Muscle layer of colon (tissue), 2 donors: ENCODE results near the gene NCAPD3.

Experiments used
- H3K27ac ChIP-seq: one replicate; pipeline ENCODE4 v1.7.0; 2013; ENCODE audit warnings: low read depth, mild to moderate bottlenecking, low read length, moderate library complexity
- H3K27me3 ChIP-seq, 2 donors: one replicate each; pipeline ENCODE4 v1.7.0; 2013; ENCODE audit warnings: low read length in 2 of 2, mild to moderate bottlenecking in 2 of 2; ENCODE audit not compliant: insufficient read depth in 2 of 2, control insufficient read depth in 1 of 2
- H3K36me3 ChIP-seq: one replicate; pipeline ENCODE4 v1.7.0; 2013; ENCODE audit warnings: mild to moderate bottlenecking, low read length; ENCODE audit not compliant: insufficient read depth
- H3K4me1 ChIP-seq: one replicate; pipeline ENCODE4 v1.7.0; 2013; ENCODE audit warnings: mild to moderate bottlenecking, low read length; ENCODE audit not compliant: insufficient read depth
- H3K4me3 ChIP-seq, 2 donors: one replicate each; pipeline ENCODE4 v1.7.0; 2013; ENCODE audit warnings: low read length in 2 of 2, low read depth in 1 of 2, mild to moderate bottlenecking in 1 of 2, moderate library complexity in 1 of 2
- H3K9ac ChIP-seq: one replicate; pipeline ENCODE4 v1.7.0; 2013; ENCODE audit warnings: low read length
- H3K9me3 ChIP-seq: one replicate; pipeline ENCODE4 v1.7.0; 2013; ENCODE audit warnings: mild to moderate bottlenecking, low read length
- donor health status: abdominal sarcoma.
- donor health status: Adenocarcinoma of cecum.

The NCAPD3 gene

DNA sequence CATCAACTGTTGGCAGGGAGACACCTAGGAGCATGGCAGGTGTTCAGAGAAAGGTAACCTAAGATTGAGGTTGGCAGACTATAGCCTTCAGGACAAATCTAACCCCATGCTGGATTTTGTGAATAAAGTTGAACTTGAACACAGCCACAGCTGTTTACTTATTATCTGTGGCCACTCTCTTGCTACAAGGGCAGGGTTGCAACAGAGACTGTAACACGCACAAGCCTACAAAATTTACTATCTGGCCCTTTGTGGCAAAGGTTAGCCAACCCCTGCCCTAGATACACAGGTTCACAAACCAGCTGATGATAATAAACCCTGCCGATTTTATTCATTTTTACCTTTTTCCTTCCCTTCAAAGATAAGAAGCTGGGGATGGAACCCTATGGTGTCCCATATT lies 26.9 kb upstream of the NCAPD3 start:
- Histone ChIP-seq H3K27me3 (no peaks in the 10 kb centered on the region), H3K4me3 (no peak overlapping the region), H3K9ac (no peak overlapping the region), H3K36me3 (peaks cover 53% of the 10 kb centered on the region), H3K27ac (no peak overlapping the region), H3K9me3 (no peaks in the 10 kb centered on the region), H3K4me1 (peaks cover 15% of the 10 kb centered on the region)

- Histone ChIP-seq H3K4me3 (no peak overlapping the region), H3K36me3 (peaks cover 57% of the 10 kb centered on the region), H3K27ac (no peak overlapping the region), H3K27me3 (no peaks in the 10 kb centered on the region), H3K9ac (no peak overlapping the region), H3K9me3 (no peaks in the 10 kb centered on the region), H3K4me1 (peaks cover 15% of the 10 kb centered on the region)
These were observed 26.5 kb upstream of the NCAPD3 start for GRCh38 chr11:134250246-134250645.

DNA sequence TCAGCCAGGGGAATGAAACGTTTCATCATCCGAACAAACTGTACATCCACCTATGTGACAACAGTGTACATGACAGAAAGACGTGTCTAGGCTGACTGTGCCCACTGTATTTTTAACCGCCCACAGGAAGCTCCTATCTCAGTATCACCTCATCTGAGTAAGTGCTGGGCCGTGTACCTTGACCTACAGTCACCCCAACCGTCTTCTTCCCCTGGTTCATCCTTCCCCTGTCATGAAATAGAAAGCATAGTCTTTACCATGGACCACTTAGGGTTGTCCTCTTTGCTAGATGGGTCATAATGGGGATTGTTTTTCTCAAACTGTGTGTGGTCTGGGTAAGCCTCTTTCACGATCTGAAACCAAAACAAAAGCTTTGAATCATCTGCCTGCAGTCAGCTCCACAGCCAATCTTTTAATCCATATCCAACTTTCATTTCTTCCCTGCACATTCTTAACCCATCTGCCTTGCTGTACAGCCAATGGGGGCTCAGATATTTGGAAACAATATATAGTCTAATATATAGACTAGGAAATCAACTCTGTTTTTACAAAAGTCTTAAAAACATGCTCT lies 25.2 kb upstream of the NCAPD3 start:
- no peak overlapping the region for H3K4me3 ChIP-seq

GRCh38 chr11:134246678-134247077 lies 22.9 kb upstream of the NCAPD3 start:
- Histone ChIP-seq H3K9me3 (no peaks in the 10 kb centered on the region), H3K36me3 (peaks cover 90% of the 10 kb centered on the region), H3K27me3 (no peaks in the 10 kb centered on the region), H3K9ac (no peak overlapping the region), H3K27ac (no peak overlapping the region), H3K4me3 (no peak overlapping the region), H3K4me1 (peaks cover 3% of the 10 kb centered on the region)

More for the DNA sequence above, 25.2 kb upstream of the NCAPD3 start:
- Histone ChIP-seq H3K27me3 (no peaks in the 10 kb centered on the region), H3K9ac (no peak overlapping the region), H3K4me1 (peaks cover 10% of the 10 kb centered on the region), H3K9me3 (no peaks in the 10 kb centered on the region), H3K27ac (no peak overlapping the region), H3K36me3 (peaks cover 68% of the 10 kb centered on the region)

- H3K27me3 ChIP-seq = no peaks in the 10 kb centered on the region
- H3K4me1 ChIP-seq = no peaks in the 10 kb centered on the region
- peaks cover 90% of the 10 kb centered on the region for H3K36me3 ChIP-seq
- no peak overlapping the region for H3K4me3 ChIP-seq
- no peak overlapping the region for H3K9ac ChIP-seq
- no peak overlapping the region for H3K27ac ChIP-seq
- no peaks in the 10 kb centered on the region for H3K9me3 ChIP-seq
These were observed 22.3 kb upstream of the NCAPD3 start for GRCh38 chr11:134246100-134246499.

DNA sequence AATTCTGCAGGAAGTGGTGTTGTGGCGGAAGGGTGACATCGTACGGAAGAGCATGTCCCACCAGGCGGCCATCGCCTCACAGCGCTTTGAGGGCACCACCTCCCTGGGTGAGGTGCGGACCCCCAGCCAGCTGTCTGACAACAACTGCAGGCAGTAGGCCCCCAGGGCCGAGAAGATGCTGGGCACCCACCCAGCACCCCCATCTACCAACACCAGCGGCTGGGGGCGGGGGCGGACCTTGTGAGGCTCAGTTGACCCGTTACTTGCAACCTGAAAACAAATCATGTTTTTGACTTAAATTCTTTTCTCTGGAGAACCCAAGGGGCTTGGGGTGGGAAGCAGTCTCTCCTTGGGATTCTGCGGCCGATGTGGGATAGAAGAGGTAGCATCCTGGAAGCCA lies 21.7 kb upstream of the NCAPD3 start:
- peaks cover 85% of the 10 kb centered on the region for H3K36me3 ChIP-seq
- H3K27me3 ChIP-seq = no peaks in the 10 kb centered on the region
- H3K4me3 ChIP-seq = no peak overlapping the region
- no peak overlapping the region for H3K9ac ChIP-seq
- no peaks in the 10 kb centered on the region for H3K9me3 ChIP-seq
- no peak overlapping the region for H3K27ac ChIP-seq
- H3K4me1 ChIP-seq = no peaks in the 10 kb centered on the region

- Histone ChIP-seq H3K36me3 (peaks cover 85% of the 10 kb centered on the region), H3K9me3 (no peaks in the 10 kb centered on the region), H3K27me3 (no peaks in the 10 kb centered on the region), H3K27ac (no peak overlapping the region), H3K4me1 (no peaks in the 10 kb centered on the region), H3K4me3 (no peak overlapping the region), H3K9ac (no peak overlapping the region)
These were observed 20.8 kb upstream of the NCAPD3 start for GRCh38 chr11:134244593-134244992.

DNA sequence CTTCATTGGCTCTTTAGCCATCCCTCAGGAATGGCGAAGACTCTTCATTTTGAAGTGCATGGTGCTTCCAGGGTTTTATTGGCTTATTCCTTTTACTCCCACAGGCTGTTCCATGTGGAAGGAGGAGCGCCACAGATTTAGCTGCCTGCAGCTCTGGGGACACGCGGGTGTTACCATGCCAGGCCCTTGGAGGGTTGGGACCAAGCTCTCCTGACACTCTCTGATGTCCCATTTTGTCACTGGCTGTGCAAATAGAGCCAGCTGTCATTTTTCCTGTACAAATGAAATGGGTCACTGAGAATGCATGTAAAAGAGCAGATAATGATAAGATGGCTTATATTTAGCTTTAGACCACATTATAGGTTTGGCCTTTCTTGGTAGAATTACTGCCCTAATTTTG lies 20.1 kb upstream of the NCAPD3 start:
- H3K4me1 ChIP-seq = no peaks in the 10 kb centered on the region
- no peak overlapping the region for H3K4me3 ChIP-seq
- H3K9me3 ChIP-seq = no peaks in the 10 kb centered on the region
- H3K27me3 ChIP-seq = no peaks in the 10 kb centered on the region
- peaks cover 84% of the 10 kb centered on the region for H3K36me3 ChIP-seq
- H3K27ac ChIP-seq = no peak overlapping the region
- no peak overlapping the region for H3K9ac ChIP-seq

- no peak overlapping the region for H3K27ac ChIP-seq
- no peaks in the 10 kb centered on the region for H3K9me3 ChIP-seq
- no peaks in the 10 kb centered on the region for H3K4me1 ChIP-seq
- H3K9ac ChIP-seq = no peak overlapping the region
- no peak overlapping the region for H3K4me3 ChIP-seq
- no peaks in the 10 kb centered on the region for H3K27me3 ChIP-seq
- H3K36me3 ChIP-seq = peaks cover 69% of the 10 kb centered on the region
These were observed 18.6 kb upstream of the NCAPD3 start for GRCh38 chr11:134242376-134242775.

- Histone ChIP-seq H3K4me3 (no peak overlapping the region), H3K9ac (no peak overlapping the region), H3K9me3 (no peaks in the 10 kb centered on the region), H3K27me3 (no peaks in the 10 kb centered on the region), H3K27ac (no peak overlapping the region), H3K36me3 (peaks cover 65% of the 10 kb centered on the region), H3K4me1 (no peaks in the 10 kb centered on the region)
These were observed 16.8 kb upstream of the NCAPD3 start for GRCh38 chr11:134240592-134240991.

- Histone ChIP-seq H3K4me1 (no peaks in the 10 kb centered on the region), H3K9me3 (no peaks in the 10 kb centered on the region), H3K27ac (no peak overlapping the region), H3K9ac (no peak overlapping the region), H3K36me3 (peaks cover 55% of the 10 kb centered on the region), H3K27me3 (no peaks in the 10 kb centered on the region), H3K4me3 (no peak overlapping the region)
These were observed 15.2 kb upstream of the NCAPD3 start for GRCh38 chr11:134238956-134239355.

DNA sequence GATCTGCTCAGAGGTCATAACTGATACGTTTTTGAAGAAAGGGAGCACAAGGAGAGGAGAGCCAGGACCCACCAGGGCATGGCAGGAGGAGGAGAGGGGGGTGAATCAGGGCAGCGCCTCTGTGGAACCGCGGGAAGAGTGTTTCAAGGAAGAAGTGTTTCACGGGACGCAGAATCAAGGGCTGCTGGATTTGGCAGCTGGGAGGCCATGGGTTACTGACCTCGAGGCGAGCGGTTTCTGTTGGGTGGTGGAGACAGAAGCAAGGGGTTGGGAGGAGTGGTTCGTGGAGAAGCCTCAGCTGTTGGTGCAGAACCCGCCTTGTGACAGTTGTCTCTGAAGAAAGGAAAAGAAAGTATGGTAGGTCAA lies 13.8 kb upstream of the NCAPD3 start:
- H3K36me3 ChIP-seq = peaks cover 41% of the 10 kb centered on the region
- H3K27ac ChIP-seq = no peak overlapping the region
- no peaks in the 10 kb centered on the region for H3K9me3 ChIP-seq
- H3K4me1 ChIP-seq = no peaks in the 10 kb centered on the region
- no peak overlapping the region for H3K9ac ChIP-seq
- H3K4me3 ChIP-seq = no peak overlapping the region
- no peaks in the 10 kb centered on the region for H3K27me3 ChIP-seq
